Fibroblast of villous mesenchyme (primary cell): ENCODE data around the gene CSAG3. TPM values are rescaled to one million over a fixed set of nuclear protein-coding genes. Genes with fewer than 3 reads are reported as not detected.
"Not testable (repeated sequence)": the region's sequence is repeated elsewhere in the genome, so short reads cannot be mapped to it uniquely, and the experiment has no call there.

Experiments used
- DNase-seq: peaks from one replicate; pipeline ENCODE4 v3.0.0-alpha.2; 2010; ENCODE audit warnings: low read depth
- H3K4me3 ChIP-seq: 2 replicates; pipeline ENCODE4 v1.5.1; 2011; ENCODE audit warnings: low read depth, mild to moderate bottlenecking, low read length
- total RNA-seq: library from RNA; depleted of rRNA; stranded (reverse); fragments of >200 nt; gene quantifications from 2 replicates; pipeline ENCODE4 v1.2.3, GENCODE V29; 2012
- TF ChIP-seq, protein P1 (sequence below): IDR thresholded peaks from 2 replicates; pipeline ENCODE4 v1.5.1; 2012; ENCODE audit warnings: low read depth, mild to moderate bottlenecking, low read length; ENCODE audit not compliant: insufficient read depth

The CSAG3 gene
- total RNA-seq, 1 donor = not detected

- TF ChIP-seq, protein P1, sequence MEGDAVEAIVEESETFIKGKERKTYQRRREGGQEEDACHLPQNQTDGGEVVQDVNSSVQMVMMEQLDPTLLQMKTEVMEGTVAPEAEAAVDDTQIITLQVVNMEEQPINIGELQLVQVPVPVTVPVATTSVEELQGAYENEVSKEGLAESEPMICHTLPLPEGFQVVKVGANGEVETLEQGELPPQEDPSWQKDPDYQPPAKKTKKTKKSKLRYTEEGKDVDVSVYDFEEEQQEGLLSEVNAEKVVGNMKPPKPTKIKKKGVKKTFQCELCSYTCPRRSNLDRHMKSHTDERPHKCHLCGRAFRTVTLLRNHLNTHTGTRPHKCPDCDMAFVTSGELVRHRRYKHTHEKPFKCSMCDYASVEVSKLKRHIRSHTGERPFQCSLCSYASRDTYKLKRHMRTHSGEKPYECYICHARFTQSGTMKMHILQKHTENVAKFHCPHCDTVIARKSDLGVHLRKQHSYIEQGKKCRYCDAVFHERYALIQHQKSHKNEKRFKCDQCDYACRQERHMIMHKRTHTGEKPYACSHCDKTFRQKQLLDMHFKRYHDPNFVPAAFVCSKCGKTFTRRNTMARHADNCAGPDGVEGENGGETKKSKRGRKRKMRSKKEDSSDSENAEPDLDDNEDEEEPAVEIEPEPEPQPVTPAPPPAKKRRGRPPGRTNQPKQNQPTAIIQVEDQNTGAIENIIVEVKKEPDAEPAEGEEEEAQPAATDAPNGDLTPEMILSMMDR = no peak
- no peak for DNase-seq
- no peak overlapping the region for H3K4me3 ChIP-seq
Observed at GRCh38 chrX:152738560-152738959, 20.5 kb upstream of the CSAG3 start.

DNA sequence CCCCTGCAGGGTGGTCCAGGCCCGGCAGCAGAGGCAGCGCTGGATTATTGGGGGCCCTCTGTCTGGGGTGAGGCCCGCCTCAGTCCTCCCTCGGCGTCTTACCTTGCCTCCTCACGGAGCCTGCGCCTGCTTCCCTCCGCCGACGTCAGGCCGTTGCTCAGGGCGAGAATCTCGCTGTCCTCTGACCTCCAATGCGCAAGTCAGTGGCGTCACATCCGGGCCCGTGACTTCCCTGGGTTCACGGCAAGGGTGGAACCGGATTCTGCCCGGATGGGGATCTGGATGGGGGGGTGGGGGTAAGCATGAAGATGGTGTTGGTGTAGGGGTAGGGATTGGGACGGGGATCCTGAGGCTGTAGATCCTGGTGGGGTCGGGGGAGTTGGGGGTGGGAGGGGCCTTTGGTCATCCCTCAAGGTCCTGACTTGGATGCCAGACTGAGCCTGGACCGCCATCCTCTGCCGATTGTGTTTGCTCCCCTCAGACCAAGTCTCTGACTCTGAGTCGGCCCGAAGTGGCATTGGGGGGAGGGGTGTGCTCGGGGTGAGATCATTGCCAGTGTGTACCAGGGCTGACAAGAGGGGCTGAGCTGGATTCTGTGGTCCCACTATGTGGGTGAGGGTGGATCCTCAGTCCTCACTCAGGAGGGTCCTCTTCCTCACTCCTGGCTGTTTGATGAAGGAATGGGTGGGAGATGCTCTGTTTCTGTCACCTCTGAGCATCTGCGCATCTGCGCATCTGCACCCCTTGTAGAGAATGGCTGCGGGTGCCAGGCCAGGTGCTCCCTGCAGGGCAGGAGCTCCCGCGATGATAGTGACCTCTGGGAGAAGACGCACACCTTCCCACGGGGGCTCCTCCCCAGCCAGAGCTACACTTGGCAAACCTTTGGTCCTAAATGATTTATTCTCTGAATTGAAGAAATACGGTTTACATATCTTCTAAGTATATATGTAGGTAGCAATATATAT lies 5.0 kb upstream of the CSAG3 start, which contains the start of gene MAGEA2:
Gene MAGEA2 (minus strand): TSS at position 157 of the 965 bp plus-strand sequence. CDS start 2,479 bp downstream, outside the sequence.
- H3K4me3 ChIP-seq, DNase-seq: not testable (repeated sequence)

GRCh38 chrX:152754871-152755270 lies 4.1 kb upstream of the CSAG3 start:
- not testable (repeated sequence) for H3K4me3 ChIP-seq, DNase-seq

DNA sequence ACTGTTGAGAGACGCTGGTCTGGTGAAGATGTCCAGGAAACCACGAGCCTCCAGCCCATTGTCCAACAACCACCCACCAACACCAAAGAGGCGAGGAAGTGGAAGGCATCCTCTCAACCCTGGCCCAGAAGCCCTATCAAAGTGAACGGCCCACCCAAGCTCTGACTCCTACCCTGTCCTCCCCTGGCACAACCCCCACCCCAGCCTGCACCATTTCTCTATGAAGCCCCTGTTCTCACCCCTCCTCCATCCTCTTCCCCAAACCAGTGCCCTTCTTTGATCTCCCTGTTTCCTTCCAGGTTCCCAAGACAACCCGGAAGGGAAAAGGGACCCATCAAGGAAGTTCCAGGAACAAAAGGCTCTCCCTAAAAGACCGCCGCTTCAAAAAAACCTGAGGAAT lies 526 bp downstream of the CSAG3 start:
- not testable (repeated sequence) for H3K4me3 ChIP-seq, DNase-seq

DNA sequence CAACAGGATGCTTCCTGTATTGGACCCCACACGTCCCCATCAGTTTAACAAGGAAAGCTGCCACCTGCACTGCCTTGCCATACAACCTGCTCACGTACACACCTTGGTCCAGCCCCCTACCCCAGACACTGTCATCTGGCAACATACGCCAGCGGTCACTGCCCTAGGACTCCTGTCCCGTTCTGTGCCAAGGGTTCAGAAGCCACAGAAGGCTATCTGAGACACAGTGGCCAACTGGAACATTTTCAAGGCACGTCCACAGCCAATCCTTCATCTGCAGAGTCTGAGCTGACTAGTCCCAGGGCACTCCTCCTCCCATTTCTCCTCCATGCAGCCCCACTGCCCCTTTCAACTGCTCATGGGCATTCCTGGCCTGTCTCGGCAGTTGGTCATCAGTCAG lies 2.6 kb downstream of the CSAG3 start:
- DNase-seq = not testable (repeated sequence)

DNA sequence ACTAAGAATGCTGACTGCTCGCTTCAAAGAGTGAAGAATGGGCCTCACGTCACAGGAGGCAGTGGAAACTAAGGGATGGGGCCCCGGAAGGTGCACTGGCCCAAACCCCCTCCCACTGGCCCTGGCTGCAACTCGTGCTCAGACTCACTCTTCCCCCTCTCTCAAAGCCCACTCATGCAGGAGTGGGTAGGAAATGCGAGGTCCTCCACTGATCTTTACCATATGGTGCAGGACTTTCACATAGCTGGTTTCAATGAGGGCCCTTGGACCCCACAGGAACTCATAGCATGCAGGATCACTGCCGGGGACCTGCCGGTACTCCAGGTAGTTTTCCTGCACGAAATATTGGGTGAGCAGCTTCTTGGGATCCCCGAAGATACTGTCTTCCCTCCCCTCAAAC lies 7.5 kb downstream of the CSAG3 start:
- not testable (repeated sequence) for DNase-seq, H3K4me3 ChIP-seq

More for the DNA sequence above, 2.6 kb downstream of the CSAG3 start:
- not testable (repeated sequence) for H3K4me3 ChIP-seq

DNA sequence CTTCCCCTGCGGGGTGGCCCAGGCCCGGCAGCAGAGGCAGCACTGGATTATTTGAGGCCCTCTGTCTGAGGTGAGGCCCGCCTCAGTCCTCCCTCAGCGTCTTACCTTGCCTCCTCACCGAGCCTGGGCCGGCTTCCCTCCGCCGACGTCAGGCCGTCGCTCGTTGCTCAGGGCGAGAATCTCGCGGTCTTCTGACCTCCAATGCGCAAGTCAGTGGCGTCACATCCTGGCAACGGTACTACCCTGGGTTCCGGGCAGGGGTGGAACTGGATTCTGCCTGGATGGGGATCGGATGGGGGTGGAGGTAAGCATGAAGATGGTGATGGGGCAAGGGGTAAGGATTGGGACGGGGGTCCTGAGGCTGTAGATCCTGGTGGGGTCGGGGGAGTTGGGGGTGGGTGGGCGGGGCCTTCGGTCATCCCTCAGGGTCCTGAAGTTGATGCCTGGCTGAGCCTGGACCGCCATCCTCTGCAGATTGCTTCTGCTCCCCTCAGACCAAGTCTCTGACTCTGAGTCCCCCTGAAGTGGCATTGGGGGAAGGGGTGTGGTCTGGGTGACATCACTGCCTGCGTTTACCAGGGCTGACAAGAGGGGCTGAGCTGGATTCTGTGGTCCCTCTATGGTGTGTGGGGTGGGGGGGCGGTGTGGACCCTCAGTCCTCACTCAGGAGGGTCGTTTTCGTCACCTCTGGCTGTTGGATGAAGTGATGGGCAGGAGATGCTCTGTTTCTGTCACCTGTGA lies 10.7 kb downstream of the CSAG3 start, which contains the start of gene MAGEA6:
Gene MAGEA6 (minus strand): TSS at position 141 of the 741 bp plus-strand sequence. CDS start 2,039 bp downstream, outside the sequence.
- not testable (repeated sequence) for H3K4me3 ChIP-seq, DNase-seq

GRCh38 chrX:152787062-152787461 lies 28.0 kb downstream of the CSAG3 start:
- H3K4me3 ChIP-seq = not testable (repeated sequence)

GRCh38 chrX:152798945-152799344 lies 39.9 kb downstream of the CSAG3 start:
- TF ChIP-seq, protein P1 = no peak
- DNase-seq = no peak
- H3K4me3 ChIP-seq = no peak overlapping the region

More at GRCh38 chrX:152787062-152787461, 28.0 kb downstream of the CSAG3 start:
- DNase-seq = not testable (repeated sequence)

GRCh38 chrX:152806035-152806434 lies 47.0 kb downstream of the CSAG3 start:
- H3K4me3 ChIP-seq = no peak overlapping the region
- DNase-seq = no peak
- TF ChIP-seq, protein P1 = no peak

Other genes with a start within 250 kb of the CSAG3 start
- under 0.01 TPM in 1 of 2 replicates, not detected in the other for gene GABRQ, start 121.3 kb upstream of the CSAG3 start, total RNA-seq
- gene MAGEA3, start 60.4 kb upstream of the CSAG3 start, total RNA-seq = not detected in 2 replicates
- gene CSAG2, start 49.9 kb upstream of the CSAG3 start, total RNA-seq = not detected in 2 replicates
- not detected in 2 replicates for gene MAGEA2B, start 44.6 kb upstream of the CSAG3 start, total RNA-seq
- not detected in 2 replicates for gene CSAG1, start 25.5 kb upstream of the CSAG3 start, total RNA-seq
- not detected in 2 replicates for gene MAGEA12, start 25.5 kb upstream of the CSAG3 start, total RNA-seq
- not detected in 2 replicates for gene MAGEA2, start 5.4 kb upstream of the CSAG3 start, total RNA-seq
- not detected in 2 replicates for gene MAGEA6, start 10.5 kb downstream of the CSAG3 start, total RNA-seq
- gene CETN2, start 71.5 kb downstream of the CSAG3 start, total RNA-seq = 39.9 and 46.2 TPM in 2 replicates
- gene NSDHL, start 71.8 kb downstream of the CSAG3 start, total RNA-seq = 23.8 and 28.5 TPM in 2 replicates
- 2.9 and 3.9 TPM in 2 replicates for gene ZNF185, start 138.8 kb downstream of the CSAG3 start, total RNA-seq
- gene PNMA5, start 234.9 kb downstream of the CSAG3 start, total RNA-seq = 0.64 TPM in 1 of 2 replicates, not detected in the other